ENCODE data around the gene ZSCAN10. TPM values are rescaled to one million over a fixed set of nuclear protein-coding genes. Genes with fewer than 3 reads are reported as not detected.

Gene ZSCAN10
- total RNA-seq, 1 experiment from 2014 or later, result not detected

GRCh38 chr16:3143189-3143588 lies 44.1 kb upstream of the ZSCAN10 start:
- no peaks in the 10 kb centered on the region for H3K9me3 ChIP-seq (ENCODE audit: low read length)
- no peak overlapping the region for H3K9ac ChIP-seq (ENCODE audit: low read length)
- H3K4me1 ChIP-seq (ENCODE audit: insufficient read depth, low read length), result no peaks in the 10 kb centered on the region
- BruUV-seq (replicated peaks), result no TSS peak
- ATAC-seq (no peak), DNase-seq (no peak)
- ChIA-PET POLR2A (ENCODE audit: unreplicated experiment) (no interaction called here), CTCF (no interaction called here)
- H3K4me2 ChIP-seq (ENCODE audit: low read length), result no peak overlapping the region
- no peaks in the 10 kb centered on the region for H3K79me2 ChIP-seq (ENCODE audit: low read length)
- H3K27me3 ChIP-seq (ENCODE audit: low read length), result no peaks in the 10 kb centered on the region
- H3K27ac ChIP-seq (ENCODE audit: low read length), result no peak overlapping the region
- no peaks in the 10 kb centered on the region for H3K9me2 ChIP-seq (replicated peaks; ENCODE audit: low read length)
- no peak for TF ChIP-seq EZH2phosphoT487 (IDR thresholded peaks at IDR 0.05; ENCODE audit: borderline replicate concordance, low read length)
- no peaks in the 10 kb centered on the region for H3F3A ChIP-seq (ENCODE audit: low read length, unreplicated experiment)
- no peak overlapping the region for H3K4me3 ChIP-seq (ENCODE audit: low read length)
- H2AFZ ChIP-seq (ENCODE audit: low read length), result no peak overlapping the region
- intact Hi-C loops (cut with micrococcal nuclease), result no loop called here
- H3K36me3 ChIP-seq (ENCODE audit: low read depth, low read length), result no peaks in the 10 kb centered on the region
- H4K20me1 ChIP-seq (ENCODE audit: low read length), result no peaks in the 10 kb centered on the region

GRCh38 chr16:3142770-3143169 lies 43.7 kb upstream of the ZSCAN10 start:
- CTCF ChIA-PET, result no interaction called here
- no peak for DNase-seq

GRCh38 chr16:3142327-3142726 lies 43.2 kb upstream of the ZSCAN10 start:
- Histone ChIP-seq H3F3A (ENCODE audit: low read length, unreplicated experiment) (no peaks in the 10 kb centered on the region), H3K9ac (ENCODE audit: low read length) (no peak overlapping the region), H3K27ac (ENCODE audit: low read length) (no peak overlapping the region), H3K4me3 (ENCODE audit: low read length) (no peak overlapping the region), H3K79me2 (ENCODE audit: low read length) (no peaks in the 10 kb centered on the region), H3K4me2 (ENCODE audit: low read length) (no peak overlapping the region), H3K9me2 (replicated peaks; ENCODE audit: low read length) (no peaks in the 10 kb centered on the region), H3K4me1 (ENCODE audit: insufficient read depth, low read length) (no peaks in the 10 kb centered on the region), H2AFZ (ENCODE audit: low read length) (no peak overlapping the region), H3K36me3 (ENCODE audit: low read depth, low read length) (no peaks in the 10 kb centered on the region), H3K27me3 (ENCODE audit: low read length) (no peaks in the 10 kb centered on the region), H4K20me1 (ENCODE audit: low read length) (no peaks in the 10 kb centered on the region), H3K9me3 (ENCODE audit: low read length) (no peaks in the 10 kb centered on the region)
- POLR2A ChIA-PET (ENCODE audit: unreplicated experiment), result no interaction called here
- CTCF ChIA-PET, result no interaction called here
- intact Hi-C loops (cut with micrococcal nuclease), result no loop called here
- no TSS peak for BruUV-seq (replicated peaks)
- TF ChIP-seq CTCF (conservative IDR thresholded peaks at IDR 0.05; ENCODE audit: low read depth, low read length) (no peak), EZH2 (IDR thresholded peaks at IDR 0.05; ENCODE audit: low read length, unreplicated experiment) (no peak), EZH2phosphoT487 (IDR thresholded peaks at IDR 0.05; ENCODE audit: borderline replicate concordance, low read length) (no peak)
- ATAC-seq (no peak), DNase-seq (no peak)

More at GRCh38 chr16:3142770-3143169, 43.7 kb upstream of the ZSCAN10 start:
- intact Hi-C loops (cut with micrococcal nuclease), result no loop called here
- Histone ChIP-seq H3K4me1 (ENCODE audit: insufficient read depth, low read length) (no peaks in the 10 kb centered on the region), H3K9me3 (ENCODE audit: low read length) (no peaks in the 10 kb centered on the region), H3K27ac (ENCODE audit: low read length) (no peak overlapping the region), H3K9me2 (replicated peaks; ENCODE audit: low read length) (no peaks in the 10 kb centered on the region), H2AFZ (ENCODE audit: low read length) (no peak overlapping the region), H3K9ac (ENCODE audit: low read length) (no peak overlapping the region), H3F3A (ENCODE audit: low read length, unreplicated experiment) (no peaks in the 10 kb centered on the region), H4K20me1 (ENCODE audit: low read length) (no peaks in the 10 kb centered on the region), H3K36me3 (ENCODE audit: low read depth, low read length) (no peaks in the 10 kb centered on the region), H3K4me2 (ENCODE audit: low read length) (no peak overlapping the region), H3K4me3 (ENCODE audit: low read length) (no peak overlapping the region), H3K27me3 (ENCODE audit: low read length) (no peaks in the 10 kb centered on the region), H3K79me2 (ENCODE audit: low read length) (no peaks in the 10 kb centered on the region)
- TF ChIP-seq EZH2phosphoT487 (IDR thresholded peaks at IDR 0.05; ENCODE audit: borderline replicate concordance, low read length) (no peak), EZH2 (IDR thresholded peaks at IDR 0.05; ENCODE audit: low read length, unreplicated experiment) (no peak), CTCF (conservative IDR thresholded peaks at IDR 0.05; ENCODE audit: low read depth, low read length) (no peak)
- POLR2A ChIA-PET (ENCODE audit: unreplicated experiment), result no interaction called here
- no peak for ATAC-seq
- BruUV-seq (replicated peaks), result no TSS peak

All from PC-3 (cell line).